Liver (tissue), 9 donors: ENCODE measurements around the gene ELOF1. TPM values are rescaled to one million over a fixed set of nuclear protein-coding genes. Genes with fewer than 3 reads are reported as not detected.
"Not testable (repeated sequence)": the region's sequence is repeated elsewhere in the genome, so short reads cannot be mapped to it uniquely, and the experiment has no call there.

ENCODE experiments used
- DNase-seq: peaks from one replicate; pipeline ENCODE4 v3.0.0-alpha.2; 2017; ENCODE audit warnings: low spot score
- H3K27ac ChIP-seq, 2 donors: one replicate each; pipeline ENCODE4 v1.7.0; 2013; ENCODE audit warnings: inconsistent platforms in 2 of 2, low read length in 2 of 2, control low read depth in 1 of 2, low read depth in 1 of 2, mild to moderate bottlenecking in 1 of 2
- H3K27me3 ChIP-seq, 4 donors: one replicate each; pipeline versions ENCODE4 v1.6.1 to v1.7.0; 2013; ENCODE audit warnings: low read length in 3 of 4, inconsistent platforms in 1 of 4, mild to moderate bottlenecking in 1 of 4, moderate library complexity in 1 of 4; ENCODE audit not compliant: control insufficient read depth in 4 of 4, insufficient read depth in 4 of 4
- H3K36me3 ChIP-seq, 4 donors: one replicate each; pipeline versions ENCODE4 v1.6.1 to v1.7.0; 2013; ENCODE audit warnings: low read length in 3 of 4, mild to moderate bottlenecking in 3 of 4, low read depth in 1 of 4, moderate library complexity in 1 of 4; ENCODE audit not compliant: control insufficient read depth in 4 of 4, insufficient read depth in 3 of 4
- H3K4me1 ChIP-seq, 4 donors: one replicate each; pipeline versions ENCODE4 v1.6.1 to v1.7.0; 2013; ENCODE audit warnings: low read length in 3 of 4, mild to moderate bottlenecking in 3 of 4, moderate library complexity in 1 of 4; ENCODE audit not compliant: control insufficient read depth in 4 of 4, insufficient read depth in 4 of 4
- H3K4me3 ChIP-seq, 3 donors: one replicate each; pipeline versions ENCODE4 v1.6.1 to v1.7.0; 2013; ENCODE audit warnings: low read length in 3 of 3, control low read depth in 1 of 3, low read depth in 1 of 3, mild to moderate bottlenecking in 1 of 3
- H3K9ac ChIP-seq, 2 donors: one replicate each; pipeline ENCODE4 v1.7.0; 2013; ENCODE audit warnings: low read length in 2 of 2, mild to moderate bottlenecking in 2 of 2, moderate library complexity in 2 of 2, control low read depth in 1 of 2, low read depth in 1 of 2
- H3K9me3 ChIP-seq, 4 donors: one replicate each; pipeline versions ENCODE4 v1.6.1 to v1.7.0; 2013; ENCODE audit warnings: low read length in 3 of 4; ENCODE audit not compliant: control insufficient read depth in 4 of 4
- FOXA1 ChIP-seq: IDR thresholded peaks from 2 replicates; pipeline ENCODE4 v1.6.1; 2016; ENCODE audit warnings: antibody characterized with exemption
- GABPA ChIP-seq, 2 donors: IDR thresholded peaks in 1 of 2; conservative IDR thresholded peaks in 1 of 2; 2 replicates each; pipeline ENCODE4 v1.6.1; 2016; ENCODE audit warnings: antibody characterized with exemption in 2 of 2, mild to moderate bottlenecking in 1 of 2, moderate library complexity in 1 of 2
- HNF4A ChIP-seq, 2 donors: conservative IDR thresholded peaks; 2 replicates each; pipeline ENCODE4 v1.6.1; 2016; ENCODE audit warnings: antibody characterized with exemption in 2 of 2, mild to moderate bottlenecking in 2 of 2
- JUND ChIP-seq, 2 donors: IDR thresholded peaks; 2 replicates each; pipeline ENCODE4 v1.6.1; 2016; ENCODE audit warnings: antibody characterized with exemption in 2 of 2
- RAD21 ChIP-seq, 2 donors: IDR thresholded peaks; 2 replicates each; pipeline ENCODE4 v1.6.1; 2016; ENCODE audit warnings: antibody characterized with exemption in 2 of 2, mild to moderate bottlenecking in 2 of 2
- SP1 ChIP-seq: IDR thresholded peaks from 2 replicates; pipeline ENCODE4 v1.6.1; 2018; ENCODE audit warnings: antibody characterized with exemption, mild to moderate bottlenecking
- TAF1 ChIP-seq: conservative IDR thresholded peaks from 2 replicates; pipeline ENCODE4 v1.6.1; 2016; ENCODE audit warnings: antibody characterized with exemption, mild to moderate bottlenecking
- WGBS: extraction: QIAGEN DNeasy Blood & Tissue Kit; methylation state at CpG from one replicate; pipeline ENCODE4 v1.1.7; 2013; 5-methylcytosine and 5-hydroxymethylcytosine counted together
- polyA plus RNA-seq, 2 donors: library from polyadenylated mRNA; stranded (reverse) in 1 of 2; unstranded in 1 of 2; fragments of 200-250 nt in 1 of 2; fragments of >200 nt in 1 of 2; fragmentation: Nextera tagmentation in 1 of 2; extraction: Ambion mirVana in 1 of 2; gene quantifications; one replicate each; pipeline versions ENCODE4 v1.2.1 to v1.2.3, GENCODE V29; 2013 to 2015
- total RNA-seq, 2 donors: library from RNA; depleted of rRNA; stranded (reverse); fragments of >200 nt; gene quantifications; one replicate each; pipeline ENCODE4 v1.2.3, GENCODE V29; 2014
- TF ChIP-seq, protein P1 (sequence below): fragments of 150-350 bp; IDR thresholded peaks from 2 replicates; pipeline ENCODE4 v1.5.1; 2017; ENCODE audit warnings: improper control_type of control experiment, low read depth, low read length; ENCODE audit not compliant: missing input control
- TF ChIP-seq, protein P2 (sequence below): IDR thresholded peaks from 2 replicates; pipeline ENCODE4 v1.6.1; 2016; ENCODE audit warnings: antibody characterized with exemption
- TF ChIP-seq, protein P3 (sequence below): IDR thresholded peaks from 2 replicates; pipeline ENCODE4 v1.6.1; 2016; ENCODE audit warnings: antibody characterized with exemption
- TF ChIP-seq, protein P4 (sequence below): IDR thresholded peaks from 2 replicates; pipeline ENCODE4 v1.6.1; 2016; ENCODE audit warnings: antibody characterized with exemption, mild to moderate bottlenecking
- donor health status: healthy.
- donor health status: healthy.
- donor health status: healthy.
- donor health status: healthy.
- donor health status: healthy.

The ELOF1 gene
- total and polyA plus RNA-seq, 4 donors = 11.1 to 37.9 (median 24.0) TPM

DNA sequence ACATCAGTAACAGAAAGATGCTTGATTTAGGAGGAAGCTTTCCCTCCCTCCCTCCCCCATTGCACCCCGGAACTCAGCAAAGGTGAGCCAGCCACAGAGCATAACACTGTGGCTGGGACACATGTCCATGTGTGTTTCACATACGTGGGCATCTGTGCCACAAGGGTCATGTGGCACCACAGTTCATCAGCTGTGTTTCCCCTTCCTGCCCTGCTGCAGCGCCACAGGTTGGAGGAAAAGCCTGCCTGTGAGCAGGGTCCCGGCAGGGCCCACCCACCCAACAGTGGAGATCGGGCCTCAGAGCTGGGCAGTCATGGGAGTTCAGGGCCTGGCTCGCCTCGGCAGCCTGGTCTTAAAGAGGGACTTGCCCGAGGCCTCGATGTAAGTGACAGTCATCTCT lies 15.7 kb upstream of the ELOF1 start (continued):
- TF ChIP-seq, protein P1, sequence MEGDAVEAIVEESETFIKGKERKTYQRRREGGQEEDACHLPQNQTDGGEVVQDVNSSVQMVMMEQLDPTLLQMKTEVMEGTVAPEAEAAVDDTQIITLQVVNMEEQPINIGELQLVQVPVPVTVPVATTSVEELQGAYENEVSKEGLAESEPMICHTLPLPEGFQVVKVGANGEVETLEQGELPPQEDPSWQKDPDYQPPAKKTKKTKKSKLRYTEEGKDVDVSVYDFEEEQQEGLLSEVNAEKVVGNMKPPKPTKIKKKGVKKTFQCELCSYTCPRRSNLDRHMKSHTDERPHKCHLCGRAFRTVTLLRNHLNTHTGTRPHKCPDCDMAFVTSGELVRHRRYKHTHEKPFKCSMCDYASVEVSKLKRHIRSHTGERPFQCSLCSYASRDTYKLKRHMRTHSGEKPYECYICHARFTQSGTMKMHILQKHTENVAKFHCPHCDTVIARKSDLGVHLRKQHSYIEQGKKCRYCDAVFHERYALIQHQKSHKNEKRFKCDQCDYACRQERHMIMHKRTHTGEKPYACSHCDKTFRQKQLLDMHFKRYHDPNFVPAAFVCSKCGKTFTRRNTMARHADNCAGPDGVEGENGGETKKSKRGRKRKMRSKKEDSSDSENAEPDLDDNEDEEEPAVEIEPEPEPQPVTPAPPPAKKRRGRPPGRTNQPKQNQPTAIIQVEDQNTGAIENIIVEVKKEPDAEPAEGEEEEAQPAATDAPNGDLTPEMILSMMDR = no peak
- no peak for TF ChIP-seq SP1

DNA sequence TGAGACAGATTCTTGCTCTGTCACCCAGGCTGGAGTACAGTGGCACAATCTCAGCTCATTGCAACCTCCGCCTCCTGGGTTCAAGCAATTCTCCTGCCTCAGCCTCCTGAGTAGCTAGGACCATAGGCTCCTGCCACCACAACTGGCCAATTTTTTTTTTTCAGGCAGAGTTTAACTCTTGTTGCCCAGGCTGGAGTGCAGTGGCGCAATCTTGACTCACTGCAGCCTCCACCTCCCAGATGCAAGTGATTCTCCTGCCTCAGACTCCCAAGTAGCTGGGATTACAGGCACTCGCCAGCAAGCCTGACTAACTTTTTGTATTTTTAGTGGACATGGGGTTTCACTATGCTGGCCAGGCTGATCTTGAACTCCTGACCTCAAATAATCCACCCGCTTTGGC lies 14.7 kb upstream of the ELOF1 start:
- not testable (repeated sequence) for H3K9me3 ChIP-seq, H3K4me3 ChIP-seq, H3K27me3 ChIP-seq, H3K27ac ChIP-seq, H3K9ac ChIP-seq, H3K36me3 ChIP-seq, DNase-seq
- peaks cover 0 to 11% (median 5%) of the 10 kb centered on the region in 4 donors for H3K4me1 ChIP-seq
- WGBS = 96% methylated on average over 4 of the region's 4 CpGs

DNA sequence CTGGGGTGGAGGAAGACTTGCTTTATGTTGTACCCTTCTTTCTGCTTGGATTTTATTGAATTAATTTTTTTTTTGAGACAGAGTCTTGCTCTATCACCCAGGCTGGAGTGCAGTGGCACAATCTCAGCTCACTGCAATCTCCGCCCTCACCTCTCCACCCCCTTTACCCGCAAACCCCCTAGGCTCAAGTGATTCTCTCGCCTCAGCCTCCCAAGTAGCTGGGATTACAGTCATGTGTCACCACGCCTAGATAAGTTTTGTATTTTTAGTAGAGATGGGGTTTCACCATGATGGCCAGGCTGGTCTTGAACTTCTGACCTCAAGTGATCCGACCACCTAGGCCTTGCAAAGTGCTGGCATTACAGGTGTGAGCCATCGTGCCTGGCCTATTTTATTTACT lies 14.3 kb upstream of the ELOF1 start:
- not testable (repeated sequence) for H3K27me3 ChIP-seq, H3K4me3 ChIP-seq, H3K27ac ChIP-seq, H3K36me3 ChIP-seq, H3K9ac ChIP-seq, DNase-seq, H3K4me1 ChIP-seq, H3K9me3 ChIP-seq
- WGBS = 81% methylated on average over 6 of the region's 6 CpGs

DNA sequence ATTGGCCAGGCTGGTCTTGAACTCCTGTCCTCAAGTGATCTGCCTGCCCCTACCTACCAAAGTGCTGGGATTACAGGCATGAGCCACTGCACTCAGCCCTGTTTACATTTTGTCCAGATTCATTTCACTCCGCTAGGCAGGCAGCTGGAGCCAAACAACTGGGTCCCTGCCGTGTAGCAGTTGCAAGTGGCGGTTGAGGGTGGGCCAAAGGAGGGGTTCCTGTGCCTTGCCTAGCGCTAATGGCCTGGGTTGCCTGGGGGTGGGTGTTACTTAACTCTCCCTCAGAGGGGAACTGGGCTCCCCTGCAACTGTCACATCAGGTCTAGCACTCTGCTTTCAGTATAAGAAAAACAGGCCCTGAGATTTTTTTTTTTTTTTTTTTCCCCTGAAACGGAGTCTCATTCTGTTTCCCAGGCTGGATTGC lies 11.0 kb upstream of the ELOF1 start:
- H3K27me3 ChIP-seq = no peaks in the 10 kb centered on the region
- no peaks in the 10 kb centered on the region for H3K9me3 ChIP-seq
- WGBS = 78% methylated on average over 5 of the region's 5 CpGs
- H3K9ac ChIP-seq = no peak overlapping the region
- no peak overlapping the region for H3K27ac ChIP-seq
- H3K4me1 ChIP-seq = no peaks in the 10 kb centered on the region
- H3K4me3 ChIP-seq = no peak overlapping the region
- TF ChIP-seq SP1 (no peak), HNF4A (conservative IDR thresholded peaks at IDR 0.05) (no peak), RAD21 (IDR thresholded peaks at IDR 0.05) (no peak)
- no peaks in the 10 kb centered on the region for H3K36me3 ChIP-seq
- no peak for DNase-seq

DNA sequence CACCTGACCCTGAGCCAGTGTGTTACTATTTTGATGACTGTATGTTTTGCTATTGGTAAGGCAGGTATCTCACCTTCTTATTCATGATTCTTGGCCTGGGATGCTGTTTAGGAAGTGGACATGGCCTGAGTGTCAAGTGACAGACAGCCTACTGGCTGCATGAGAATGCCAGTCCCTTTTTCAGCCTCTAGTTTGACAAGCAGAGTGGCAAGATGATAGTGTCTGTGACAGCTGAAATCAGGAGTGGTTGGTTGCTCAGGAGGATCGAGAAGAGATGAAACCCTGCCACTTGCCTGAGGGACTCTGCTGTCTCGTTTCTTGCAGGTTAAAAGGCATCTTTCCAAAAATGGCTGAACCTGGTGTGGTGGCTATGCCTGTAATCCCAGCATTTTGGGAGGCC lies 7.1 kb upstream of the ELOF1 start:
- Histone ChIP-seq H3K27me3 (no peaks in the 10 kb centered on the region), H3K27ac (no peak overlapping the region), H3K4me1 (no peaks in the 10 kb centered on the region), H3K36me3 (no peaks in the 10 kb centered on the region), H3K9ac (no peak overlapping the region), H3K4me3 (no peak overlapping the region), H3K9me3 (no peaks in the 10 kb centered on the region)
- no peak for DNase-seq
- 97% methylated on average over 2 of the region's 2 CpGs for WGBS
- TF ChIP-seq HNF4A (conservative IDR thresholded peaks at IDR 0.05) (no peak), JUND (IDR thresholded peaks at IDR 0.05) (no peak), TAF1 (no peak), GABPA (IDR thresholded peaks at IDR 0.05 in 1 of 2, conservative IDR thresholded peaks at IDR 0.05 in 1 of 2) (no peak), FOXA1 (no peak), SP1 (no peak)
- TF ChIP-seq, protein P2, sequence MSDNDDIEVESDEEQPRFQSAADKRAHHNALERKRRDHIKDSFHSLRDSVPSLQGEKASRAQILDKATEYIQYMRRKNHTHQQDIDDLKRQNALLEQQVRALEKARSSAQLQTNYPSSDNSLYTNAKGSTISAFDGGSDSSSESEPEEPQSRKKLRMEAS = no peak
- TF ChIP-seq, protein P3, sequence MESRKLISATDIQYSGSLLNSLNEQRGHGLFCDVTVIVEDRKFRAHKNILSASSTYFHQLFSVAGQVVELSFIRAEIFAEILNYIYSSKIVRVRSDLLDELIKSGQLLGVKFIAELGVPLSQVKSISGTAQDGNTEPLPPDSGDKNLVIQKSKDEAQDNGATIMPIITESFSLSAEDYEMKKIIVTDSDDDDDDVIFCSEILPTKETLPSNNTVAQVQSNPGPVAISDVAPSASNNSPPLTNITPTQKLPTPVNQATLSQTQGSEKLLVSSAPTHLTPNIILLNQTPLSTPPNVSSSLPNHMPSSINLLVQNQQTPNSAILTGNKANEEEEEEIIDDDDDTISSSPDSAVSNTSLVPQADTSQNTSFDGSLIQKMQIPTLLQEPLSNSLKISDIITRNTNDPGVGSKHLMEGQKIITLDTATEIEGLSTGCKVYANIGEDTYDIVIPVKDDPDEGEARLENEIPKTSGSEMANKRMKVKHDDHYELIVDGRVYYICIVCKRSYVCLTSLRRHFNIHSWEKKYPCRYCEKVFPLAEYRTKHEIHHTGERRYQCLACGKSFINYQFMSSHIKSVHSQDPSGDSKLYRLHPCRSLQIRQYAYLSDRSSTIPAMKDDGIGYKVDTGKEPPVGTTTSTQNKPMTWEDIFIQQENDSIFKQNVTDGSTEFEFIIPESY = no peak
- TF ChIP-seq, protein P1 = no peak
- TF ChIP-seq, protein P4, sequence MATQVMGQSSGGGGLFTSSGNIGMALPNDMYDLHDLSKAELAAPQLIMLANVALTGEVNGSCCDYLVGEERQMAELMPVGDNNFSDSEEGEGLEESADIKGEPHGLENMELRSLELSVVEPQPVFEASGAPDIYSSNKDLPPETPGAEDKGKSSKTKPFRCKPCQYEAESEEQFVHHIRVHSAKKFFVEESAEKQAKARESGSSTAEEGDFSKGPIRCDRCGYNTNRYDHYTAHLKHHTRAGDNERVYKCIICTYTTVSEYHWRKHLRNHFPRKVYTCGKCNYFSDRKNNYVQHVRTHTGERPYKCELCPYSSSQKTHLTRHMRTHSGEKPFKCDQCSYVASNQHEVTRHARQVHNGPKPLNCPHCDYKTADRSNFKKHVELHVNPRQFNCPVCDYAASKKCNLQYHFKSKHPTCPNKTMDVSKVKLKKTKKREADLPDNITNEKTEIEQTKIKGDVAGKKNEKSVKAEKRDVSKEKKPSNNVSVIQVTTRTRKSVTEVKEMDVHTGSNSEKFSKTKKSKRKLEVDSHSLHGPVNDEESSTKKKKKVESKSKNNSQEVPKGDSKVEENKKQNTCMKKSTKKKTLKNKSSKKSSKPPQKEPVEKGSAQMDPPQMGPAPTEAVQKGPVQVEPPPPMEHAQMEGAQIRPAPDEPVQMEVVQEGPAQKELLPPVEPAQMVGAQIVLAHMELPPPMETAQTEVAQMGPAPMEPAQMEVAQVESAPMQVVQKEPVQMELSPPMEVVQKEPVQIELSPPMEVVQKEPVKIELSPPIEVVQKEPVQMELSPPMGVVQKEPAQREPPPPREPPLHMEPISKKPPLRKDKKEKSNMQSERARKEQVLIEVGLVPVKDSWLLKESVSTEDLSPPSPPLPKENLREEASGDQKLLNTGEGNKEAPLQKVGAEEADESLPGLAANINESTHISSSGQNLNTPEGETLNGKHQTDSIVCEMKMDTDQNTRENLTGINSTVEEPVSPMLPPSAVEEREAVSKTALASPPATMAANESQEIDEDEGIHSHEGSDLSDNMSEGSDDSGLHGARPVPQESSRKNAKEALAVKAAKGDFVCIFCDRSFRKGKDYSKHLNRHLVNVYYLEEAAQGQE = no peak
